GM12801 (cell line): ENCODE results near the gene ADAMTSL2.

Source experiments
- TF ChIP-seq, protein P1 (sequence below): IDR thresholded peaks from one replicate; pipeline ENCODE4 v1.5.1; 2011; ENCODE audit warnings: control low read depth; ENCODE audit not compliant: insufficient read length; ENCODE audit errors: extremely low read depth

ADAMTSL2 gene

DNA sequence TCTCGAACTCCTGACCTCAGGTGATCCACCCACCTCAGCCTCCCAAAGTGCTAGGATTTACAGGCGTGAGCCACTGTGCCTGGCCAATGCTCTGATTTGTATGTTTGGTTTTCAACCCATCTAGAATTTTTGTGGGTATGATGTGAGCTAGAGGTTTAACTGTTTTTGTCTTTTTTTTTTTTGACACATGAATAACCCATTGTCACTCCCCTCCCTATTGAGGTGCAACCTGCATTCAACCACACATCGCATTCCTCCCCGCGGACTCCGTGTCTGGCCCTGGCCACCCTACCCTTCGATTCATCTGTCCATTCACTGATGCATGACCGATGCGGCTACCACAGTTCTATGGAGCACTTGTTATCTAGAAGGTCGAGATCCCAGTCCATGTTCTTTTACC lies 84.2 kb downstream of the ADAMTSL2 start:
- TF ChIP-seq, protein P1, sequence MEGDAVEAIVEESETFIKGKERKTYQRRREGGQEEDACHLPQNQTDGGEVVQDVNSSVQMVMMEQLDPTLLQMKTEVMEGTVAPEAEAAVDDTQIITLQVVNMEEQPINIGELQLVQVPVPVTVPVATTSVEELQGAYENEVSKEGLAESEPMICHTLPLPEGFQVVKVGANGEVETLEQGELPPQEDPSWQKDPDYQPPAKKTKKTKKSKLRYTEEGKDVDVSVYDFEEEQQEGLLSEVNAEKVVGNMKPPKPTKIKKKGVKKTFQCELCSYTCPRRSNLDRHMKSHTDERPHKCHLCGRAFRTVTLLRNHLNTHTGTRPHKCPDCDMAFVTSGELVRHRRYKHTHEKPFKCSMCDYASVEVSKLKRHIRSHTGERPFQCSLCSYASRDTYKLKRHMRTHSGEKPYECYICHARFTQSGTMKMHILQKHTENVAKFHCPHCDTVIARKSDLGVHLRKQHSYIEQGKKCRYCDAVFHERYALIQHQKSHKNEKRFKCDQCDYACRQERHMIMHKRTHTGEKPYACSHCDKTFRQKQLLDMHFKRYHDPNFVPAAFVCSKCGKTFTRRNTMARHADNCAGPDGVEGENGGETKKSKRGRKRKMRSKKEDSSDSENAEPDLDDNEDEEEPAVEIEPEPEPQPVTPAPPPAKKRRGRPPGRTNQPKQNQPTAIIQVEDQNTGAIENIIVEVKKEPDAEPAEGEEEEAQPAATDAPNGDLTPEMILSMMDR = no peak

DNA sequence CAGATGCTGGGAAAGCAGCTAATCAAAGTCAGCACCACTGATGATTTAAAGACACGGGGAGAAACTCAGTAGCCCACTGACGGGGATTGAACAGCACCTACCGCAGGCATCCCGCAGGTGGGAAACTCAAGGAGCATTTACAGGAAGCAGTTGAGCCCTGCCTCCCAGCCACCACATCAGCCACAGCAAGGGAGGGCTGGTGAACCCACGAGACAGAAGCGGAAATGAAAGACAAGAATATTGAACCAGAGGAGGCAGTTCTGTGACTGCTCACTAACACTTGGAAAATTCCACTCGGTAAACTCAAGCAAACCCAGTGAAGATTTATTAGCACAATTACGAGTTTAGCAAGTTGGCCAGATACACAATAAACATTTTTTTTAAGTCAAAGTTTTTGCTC lies 85.3 kb downstream of the ADAMTSL2 start:
- TF ChIP-seq, protein P1 = no peak

DNA sequence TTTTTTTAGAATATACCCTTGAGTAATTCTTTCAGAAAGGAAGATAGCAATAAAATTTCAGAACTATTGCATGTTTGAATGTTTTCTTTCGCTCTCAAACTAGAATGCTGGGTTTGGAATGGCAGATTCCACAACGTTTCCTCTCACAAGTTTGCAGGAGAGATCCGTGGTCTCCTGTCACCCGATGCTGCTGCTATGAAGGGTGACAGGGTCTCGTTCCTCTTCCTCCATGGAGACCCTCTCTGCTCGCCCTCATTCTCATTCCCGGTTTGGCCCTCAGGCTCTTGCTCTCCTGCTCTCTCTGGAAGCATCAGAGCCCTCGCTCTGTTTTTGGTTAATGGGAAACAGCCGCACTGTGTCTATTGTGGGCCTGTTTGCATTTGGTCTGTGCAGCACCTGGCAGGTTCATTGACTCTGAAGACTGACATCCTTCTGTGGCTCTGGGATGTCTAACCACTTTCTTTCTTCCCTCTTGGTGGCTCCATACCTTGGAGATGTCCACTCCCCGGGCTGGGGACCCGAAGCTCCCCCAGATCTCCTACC lies 87.3 kb downstream of the ADAMTSL2 start:
- TF ChIP-seq, protein P1 = no peak

DNA sequence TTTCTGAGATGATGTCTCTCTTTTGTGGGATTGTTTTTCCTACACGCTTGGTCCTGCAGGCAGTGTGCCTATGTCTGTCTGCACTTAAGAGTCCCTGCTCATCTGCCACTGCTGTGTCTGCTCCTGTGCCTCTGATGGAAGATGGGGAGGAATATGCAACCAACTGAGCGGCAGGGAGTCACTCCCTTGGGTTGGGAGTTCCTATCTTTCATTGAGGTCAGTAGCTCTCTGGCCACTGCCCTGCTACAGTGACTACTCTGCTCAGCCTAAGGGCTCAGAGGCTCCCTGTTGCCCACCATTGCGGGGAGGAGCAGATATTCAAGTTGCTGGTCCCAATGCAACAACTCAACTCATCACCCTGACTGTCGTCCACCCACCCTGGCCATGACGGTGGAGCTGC lies 88.1 kb downstream of the ADAMTSL2 start:
- TF ChIP-seq, protein P1 = no peak
